HG03139 (cell line): ENCODE results near the gene SMIM38.
A peak's percentile ranks its signal among the peaks of the same experiment; 100 is the strongest.

ENCODE experiments used
- ATAC-seq: cut with Tn5 transposase; IDR thresholded peaks from one replicate; pipeline ENCODE4 v1.9.1; 2021; ENCODE audit not compliant: unreplicated experiment

Gene SMIM38

DNA sequence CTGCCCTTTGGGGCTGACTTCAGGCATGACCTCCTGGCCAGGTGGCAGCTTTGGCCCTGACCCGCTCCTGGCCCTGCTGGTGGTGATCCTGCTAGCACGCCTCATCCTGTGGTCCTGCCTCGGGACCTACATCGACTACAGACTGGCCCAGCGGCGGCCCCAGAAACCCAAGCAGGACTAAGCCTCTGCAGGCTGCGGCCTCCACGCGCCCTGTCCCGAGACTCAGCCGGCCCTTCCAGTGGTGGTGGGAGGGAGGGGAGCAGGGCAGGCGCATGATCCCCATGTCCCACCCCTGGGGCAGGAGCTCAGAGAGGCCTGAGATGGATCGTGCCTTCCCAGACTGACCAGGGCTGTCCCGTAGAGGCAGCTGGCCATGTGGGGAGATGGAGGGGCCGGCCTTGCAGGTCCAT lies 2.1 kb downstream of the SMIM38 start:
- ATAC-seq, result no peak

GRCh38 chr11:69158301-69159149 lies 2.8 kb downstream of the SMIM38 start:
- ATAC-seq, result no peak

DNA sequence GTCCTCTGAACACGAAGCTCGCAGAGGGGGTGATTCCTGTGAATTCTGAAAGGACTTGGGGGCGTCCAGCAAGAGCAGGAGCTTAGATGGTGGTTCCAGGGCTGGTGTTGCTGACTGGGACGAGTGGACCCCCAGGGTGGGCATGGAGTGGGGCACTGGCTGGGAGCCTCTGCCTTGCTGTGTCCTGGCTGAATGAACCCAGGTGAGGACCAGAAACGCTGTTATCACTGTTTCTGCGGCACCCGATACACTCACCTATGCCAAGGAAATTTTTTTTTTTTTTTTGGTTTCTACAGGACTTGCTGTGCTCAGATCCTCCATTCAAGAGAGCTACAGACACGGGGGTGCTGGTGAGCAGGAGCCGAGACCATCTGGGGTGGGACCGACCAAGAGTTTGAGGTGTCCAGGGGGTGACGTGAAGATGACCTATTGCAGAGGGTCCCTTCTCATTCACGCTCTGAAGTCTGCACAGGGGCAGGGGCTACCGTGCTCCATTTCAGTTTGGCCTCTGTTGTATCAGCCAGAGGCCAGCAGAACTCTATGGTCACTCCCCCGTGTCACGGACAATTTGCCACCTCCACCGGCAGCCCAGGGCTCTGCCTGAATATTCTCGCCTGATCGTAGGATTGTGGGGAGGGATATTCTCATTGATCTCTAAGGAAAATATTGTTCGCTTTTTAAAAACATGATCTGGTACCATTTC lies 3.6 kb downstream of the SMIM38 start:
- ATAC-seq, result no peak

- no peak for ATAC-seq
Measured at GRCh38 chr11:69160296-69161116, 4.8 kb downstream of the SMIM38 start.

GRCh38 chr11:69161117-69161407 lies 5.3 kb downstream of the SMIM38 start:
- no peak for ATAC-seq

DNA sequence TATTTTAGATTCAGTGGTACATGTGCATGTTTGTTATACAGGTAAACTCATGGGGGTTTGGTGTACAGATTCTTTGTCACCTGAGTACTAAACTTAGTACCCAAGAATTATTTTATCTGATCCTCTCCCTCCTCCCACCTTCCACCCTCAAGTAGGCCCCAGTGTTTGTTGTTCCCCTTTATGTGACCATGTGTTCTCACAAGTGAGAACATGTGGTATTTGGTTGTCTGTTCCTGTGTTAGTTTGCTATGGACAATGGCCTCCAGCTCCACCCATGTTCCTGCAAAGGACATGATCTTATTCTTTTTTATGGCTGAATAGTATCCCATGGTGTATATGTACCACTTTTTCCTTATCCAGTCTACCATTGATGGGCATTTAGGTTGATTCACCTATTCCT lies 6.8 kb downstream of the SMIM38 start:
- no peak for ATAC-seq

DNA sequence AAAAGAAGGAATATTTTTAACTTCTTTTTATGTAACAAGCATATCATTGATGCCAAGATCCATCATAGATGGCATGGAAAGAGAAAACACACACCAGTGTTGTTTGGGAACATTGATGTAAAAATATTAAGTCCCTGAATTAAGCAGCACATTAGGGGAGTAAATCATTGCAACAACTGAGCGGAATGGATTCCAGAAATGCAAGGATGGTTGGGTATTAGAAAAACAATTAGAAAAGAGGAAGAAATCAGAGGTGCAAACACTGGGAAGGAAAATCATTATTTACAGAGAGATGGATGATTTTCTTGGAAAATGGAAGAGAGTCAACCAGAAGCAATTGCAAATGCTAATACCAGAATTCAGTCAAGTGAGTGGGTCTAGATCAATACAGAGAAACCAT lies 8.1 kb downstream of the SMIM38 start:
- no peak for ATAC-seq

- no peak for ATAC-seq
Measured at GRCh38 chr11:69164824-69165223, 9.1 kb downstream of the SMIM38 start.

DNA sequence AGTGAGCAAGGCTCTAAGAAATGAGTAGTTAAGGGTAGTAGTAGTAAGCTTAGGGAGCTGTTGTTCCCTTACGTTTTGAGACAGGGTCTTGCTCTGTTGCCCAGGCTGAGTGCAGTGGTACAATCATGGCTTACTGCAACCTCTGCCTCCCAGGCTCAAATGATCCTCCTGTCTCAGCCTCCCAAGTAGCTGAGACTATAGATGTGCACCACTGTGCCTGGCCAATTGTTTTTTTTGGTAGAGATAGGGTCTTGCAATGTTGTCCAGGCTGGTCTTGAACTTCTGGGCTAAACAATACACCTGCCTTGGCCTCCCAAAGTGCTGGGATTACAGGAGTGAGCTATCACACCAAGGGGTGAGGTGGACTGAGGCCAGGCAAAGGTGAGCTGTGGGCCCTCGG lies 10.0 kb downstream of the SMIM38 start:
- ATAC-seq, result no peak

DNA sequence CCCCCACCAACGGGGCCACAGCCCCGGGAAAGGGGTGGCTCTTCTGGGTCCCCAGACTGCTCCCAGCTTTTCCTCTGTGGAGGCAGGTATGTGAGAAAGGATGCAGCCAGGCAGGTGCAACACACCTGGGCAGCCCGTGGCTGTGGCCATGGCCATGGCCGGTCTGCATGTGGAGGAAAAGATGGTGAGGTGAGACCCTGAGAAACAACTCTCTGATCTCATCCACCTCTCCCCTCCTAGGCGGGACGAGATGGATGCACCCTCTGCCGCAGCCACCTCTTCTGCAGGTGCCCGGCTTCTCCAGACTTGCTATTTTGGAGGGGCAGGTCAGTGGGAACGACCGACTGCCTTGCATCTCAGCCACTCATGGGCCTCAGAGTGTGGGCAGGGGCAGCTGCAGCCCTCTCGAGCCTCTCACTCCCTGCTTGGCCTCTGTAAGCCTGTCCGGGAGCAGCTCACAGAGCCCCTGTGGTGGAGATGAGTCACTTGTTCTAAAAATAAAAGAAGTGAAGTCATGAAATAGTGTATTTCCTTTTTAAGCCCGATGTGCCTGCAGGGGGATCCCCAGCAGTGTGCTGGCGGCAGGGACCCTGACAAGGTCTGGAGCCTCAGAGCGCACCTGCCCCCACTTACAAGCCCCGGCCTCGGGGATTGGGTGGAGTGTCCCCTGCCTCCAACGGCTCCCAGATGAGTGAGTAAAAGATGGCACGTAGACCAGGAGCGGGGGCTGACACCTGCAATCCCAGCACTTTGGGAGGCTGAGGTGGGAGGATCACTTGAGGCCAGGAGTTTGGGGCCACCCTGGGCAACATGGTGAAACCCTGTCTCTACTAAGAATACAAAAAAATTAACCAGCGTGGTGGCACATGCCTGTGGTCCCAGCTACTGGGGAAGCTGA lies 10.7 kb downstream of the SMIM38 start:
- peak; percentile 79 for ATAC-seq

DNA sequence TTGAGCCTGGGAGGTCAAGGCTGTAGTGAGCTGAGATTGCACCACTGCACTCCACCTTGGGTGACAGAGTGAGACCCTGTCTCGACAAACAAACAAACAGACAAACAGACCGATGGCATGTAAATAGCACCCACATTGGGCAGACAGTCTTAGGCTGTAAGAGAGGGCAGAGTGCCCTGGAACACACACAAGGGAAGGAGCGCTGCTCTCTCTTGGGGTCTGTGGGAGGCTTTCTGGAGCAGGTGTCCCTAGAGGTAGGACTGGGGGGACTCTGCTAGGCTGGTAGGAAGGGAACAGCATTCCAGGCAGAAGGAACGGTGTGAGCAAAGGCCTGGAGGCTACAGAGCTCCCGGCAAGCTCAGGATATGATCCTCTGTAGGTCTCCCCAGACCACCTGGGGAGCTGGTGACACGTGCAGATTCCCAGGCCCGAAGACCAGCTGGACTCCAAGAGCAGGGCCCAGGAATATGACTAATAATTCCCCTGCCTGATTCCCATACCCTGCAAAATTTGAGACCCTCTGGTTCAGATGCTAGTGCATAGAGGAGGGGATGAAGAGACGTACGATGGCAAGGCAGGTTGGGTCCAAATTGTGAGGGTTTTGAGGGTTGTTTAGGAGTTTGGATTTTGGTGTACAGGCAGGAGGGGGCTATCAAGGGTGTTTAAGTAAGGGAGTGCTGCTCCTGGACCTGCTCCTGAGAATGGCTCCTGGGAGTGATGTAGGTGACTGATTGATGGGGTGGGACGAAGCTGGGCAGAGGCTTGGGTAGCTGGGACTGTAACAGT lies 11.6 kb downstream of the SMIM38 start:
- ATAC-seq, result no peak

GRCh38 chr11:69167916-69168691 lies 12.4 kb downstream of the SMIM38 start:
- ATAC-seq, result no peak

GRCh38 chr11:69169479-69169878 lies 13.7 kb downstream of the SMIM38 start:
- no peak for ATAC-seq

- no peak for ATAC-seq
Measured at GRCh38 chr11:69170704-69171103, 15.0 kb downstream of the SMIM38 start.

GRCh38 chr11:69171476-69172240 lies 15.9 kb downstream of the SMIM38 start:
- ATAC-seq, result no peak

DNA sequence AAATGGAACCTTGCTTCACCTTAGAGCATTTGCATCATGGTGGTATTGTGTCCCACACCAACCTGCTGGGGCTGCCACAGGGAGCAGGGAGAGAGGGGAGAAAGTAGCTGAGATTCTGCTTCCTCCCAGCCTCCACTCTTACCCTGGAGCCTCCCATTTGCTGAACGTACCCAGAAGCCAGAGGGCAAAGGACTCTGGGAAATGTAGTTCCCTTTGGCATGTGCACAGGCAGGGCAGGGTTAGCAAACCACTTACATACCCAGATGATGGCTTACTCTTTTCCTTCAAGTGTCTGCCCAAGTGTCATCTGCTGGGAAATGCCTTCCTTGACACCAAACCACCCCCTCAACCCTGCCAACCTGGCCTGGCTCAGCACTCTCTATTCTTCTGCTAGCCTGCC lies 16.9 kb downstream of the SMIM38 start:
- ATAC-seq, result no peak

GRCh38 chr11:69173331-69173730 lies 17.6 kb downstream of the SMIM38 start:
- no peak for ATAC-seq

- ATAC-seq, result no peak
Measured at GRCh38 chr11:69173925-69174581, 18.3 kb downstream of the SMIM38 start.
